HepG2 (cell line): ENCODE results near the gene DISP1. TPM values are rescaled to one million over a fixed set of nuclear protein-coding genes. Genes with fewer than 3 reads are reported as not detected.

Experiments used
- EEA1 ChIP-seq: sonication (generic); formaldehyde crosslinking; IDR thresholded peaks from 2 replicates; pipeline ENCODE4 v1.5.1; 2020; ENCODE audit warnings: mild to moderate bottlenecking, missing genetic modification reagents, borderline replicate concordance
- HIVEP1 ChIP-seq: sonication (generic); formaldehyde crosslinking; IDR thresholded peaks from 2 replicates; pipeline ENCODE4 v1.4.0; 2020; ENCODE audit warnings: mild to moderate bottlenecking, missing genetic modification reagents
- KLF6 ChIP-seq: IDR thresholded peaks from 2 replicates; pipeline ENCODE4 v1.8.0; 2016; ENCODE audit warnings: missing biosample characterization, missing genetic modification reagents
- MIXL1 ChIP-seq: IDR thresholded peaks from 2 replicates; pipeline ENCODE4 v1.6.1; 2016
- PAF1 ChIP-seq: IDR thresholded peaks from 2 replicates; pipeline ENCODE4 v1.6.1; 2016; ENCODE audit warnings: missing genetic modification reagents, missing compliant biosample characterization
- RARA ChIP-seq: IDR thresholded peaks from 2 replicates; pipeline ENCODE4 v1.6.1; 2016; ENCODE audit warnings: missing genetic modification reagents, missing compliant biosample characterization
- RNF219 ChIP-seq: sonication (generic); formaldehyde crosslinking; IDR thresholded peaks from 2 replicates; pipeline ENCODE4 v1.5.0; 2020; ENCODE audit warnings: mild to moderate bottlenecking, missing genetic modification reagents
- SAP130 ChIP-seq: IDR thresholded peaks from 2 replicates; pipeline ENCODE4 v1.6.1; 2016; ENCODE audit warnings: low read depth
- SETDB1 ChIP-seq: sonication (generic); formaldehyde crosslinking; IDR thresholded peaks from 2 replicates; pipeline ENCODE4 v1.5.1; 2020; ENCODE audit warnings: missing genetic modification reagents, mild to moderate bottlenecking, borderline replicate concordance
- SMC3 ChIP-seq: IDR thresholded peaks from 2 replicates; pipeline ENCODE4 v1.6.1; 2011; ENCODE audit warnings: low read length, improper control_type of control experiment
- ZFP1 ChIP-seq: IDR thresholded peaks from 2 replicates; pipeline ENCODE4 v1.6.1; 2016
- ZFY ChIP-seq: sonication (generic); formaldehyde crosslinking; IDR thresholded peaks from 2 replicates; pipeline ENCODE4 v1.4.0; 2020; ENCODE audit warnings: missing genetic modification reagents
- ZNF550 ChIP-seq: sonication (generic); formaldehyde crosslinking; IDR thresholded peaks from 2 replicates; pipeline ENCODE4 v1.4.0; 2020; ENCODE audit warnings: mild to moderate bottlenecking, missing genetic modification reagents, borderline replicate concordance
- ZNF567 ChIP-seq: sonication (generic); formaldehyde crosslinking; IDR thresholded peaks from 2 replicates; pipeline ENCODE4 v1.8.1; 2023; ENCODE audit warnings: mild to moderate bottlenecking, missing genetic modification reagents, borderline replicate concordance
- ZNF597 ChIP-seq: sonication (generic); formaldehyde crosslinking; IDR thresholded peaks from 2 replicates; pipeline ENCODE4 v1.5.0; 2020; ENCODE audit warnings: missing genetic modification reagents
- ZNF674 ChIP-seq: sonication (generic); formaldehyde crosslinking; IDR thresholded peaks from 2 replicates; pipeline ENCODE4 v1.5.0; 2020; ENCODE audit warnings: low read depth, mild to moderate bottlenecking, missing genetic modification reagents
- ZNF703 ChIP-seq: sonication (generic); formaldehyde crosslinking; IDR thresholded peaks from 2 replicates; pipeline ENCODE4 v1.5.1; 2020; ENCODE audit warnings: missing genetic modification reagents, mild to moderate bottlenecking, moderate library complexity, borderline replicate concordance
- ZNF761 ChIP-seq: sonication (generic); formaldehyde crosslinking; conservative IDR thresholded peaks from 2 replicates; pipeline ENCODE4 v1.4.0; 2020; ENCODE audit warnings: mild to moderate bottlenecking, missing genetic modification reagents
- ZNF816 ChIP-seq: sonication (generic); formaldehyde crosslinking; IDR thresholded peaks from 2 replicates; pipeline ENCODE4 v1.8.0; 2022; ENCODE audit warnings: missing genetic modification reagents, mild to moderate bottlenecking, borderline replicate concordance
- ZSCAN9 ChIP-seq: IDR thresholded peaks from 2 replicates; pipeline ENCODE4 v1.6.1; 2016; ENCODE audit warnings: borderline replicate concordance
- polyA plus RNA-seq, 8 experiments: library from polyadenylated mRNA; depleted of rRNA in 3 of 8; stranded (reverse) in 7 of 8; unstranded in 1 of 8; fragments of >200 nt; fragmentation: Illumina TruSeq in 4 of 8; extraction: Trizol in 4 of 8; gene quantifications; 2 replicates each; pipeline versions ENCODE4 v1.2.1 to v1.2.3, GENCODE V29; 2011 to 2016; ENCODE audit warnings: low read depth in 4 of 8, missing spikeins in 1 of 8, mixed read lengths in 1 of 8; ENCODE audit not compliant: insufficient read depth in 1 of 8
- total RNA-seq, 5 experiments: library from RNA; depleted of rRNA; stranded (reverse); fragments of >200 nt; fragmentation: Illumina TruSeq; extraction: Trizol; gene quantifications; 2 replicates each; pipeline ENCODE4 v1.2.3, GENCODE V29; 2016; ENCODE audit warnings: low read depth in 1 of 5
- TF ChIP-seq, protein P1 (sequence below), 2 experiments: IDR thresholded peaks; 2 replicates each; pipeline ENCODE4 v1.6.1; 2011 to 2012; ENCODE audit warnings: low read length in 2 of 2, borderline replicate concordance in 1 of 2, low read depth in 1 of 2, mild to moderate bottlenecking in 1 of 2, moderate library complexity in 1 of 2
- TF ChIP-seq, protein P2 (sequence below): sonication (generic); formaldehyde crosslinking; IDR thresholded peaks from 2 replicates; pipeline ENCODE4 v1.5.0; 2020; ENCODE audit warnings: missing genetic modification reagents

Gene DISP1
- total and polyA plus RNA-seq, 2 of the 13 experiments (the other 11 are each of a cell fraction or from before 2014, with no cell fraction given) = 1.9 to 2.0 TPM

DNA sequence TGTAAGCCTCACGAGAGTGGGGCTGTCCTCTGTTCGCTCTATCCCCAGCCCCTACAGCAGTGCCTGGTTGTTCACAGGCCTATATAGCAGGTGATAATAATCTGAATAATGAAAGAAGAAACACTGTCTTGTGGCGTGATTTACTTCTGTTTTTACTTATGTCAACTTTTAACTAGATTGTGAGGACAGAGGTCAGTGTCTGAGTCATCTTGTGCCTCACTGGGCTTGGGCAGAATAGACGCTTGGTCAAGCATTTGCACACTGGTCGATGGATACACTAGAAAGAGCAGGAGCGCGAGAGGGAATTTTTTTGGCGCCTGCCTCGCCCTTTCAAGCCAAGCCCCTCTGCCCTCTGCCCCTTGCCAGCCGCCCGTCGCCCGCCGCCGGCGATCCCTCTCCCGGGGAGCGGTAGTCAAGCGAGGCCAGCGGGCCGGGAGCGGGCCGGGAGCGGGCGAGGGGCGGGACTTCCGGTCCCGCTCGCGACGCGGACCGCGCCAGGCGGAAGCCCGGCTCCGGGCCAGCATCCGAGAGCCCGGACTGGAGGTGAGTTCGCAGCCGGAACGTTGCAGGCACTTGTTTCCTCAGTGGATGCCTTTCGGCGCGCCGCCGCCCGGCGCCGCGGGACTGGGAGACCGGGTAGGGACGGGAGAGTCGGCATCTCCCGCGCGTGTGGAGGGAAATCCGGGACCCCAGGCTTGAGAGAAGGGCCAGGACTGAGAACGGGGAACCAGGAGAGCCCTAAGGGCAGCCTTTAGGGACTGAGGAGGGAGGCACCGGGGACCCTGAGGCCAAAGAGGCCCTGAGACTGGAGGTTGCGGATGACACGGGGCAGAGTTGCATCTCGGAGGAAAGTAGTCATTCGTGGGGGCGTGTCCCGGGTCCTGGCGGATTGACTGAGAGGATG is at the start of gene DISP1 (continued):
- no peak for TF ChIP-seq ZNF816 (CRISPR knock-in tag)
- TF ChIP-seq EEA1 (CRISPR knock-in tag) = no peak
- no peak for TF ChIP-seq ZNF674 (CRISPR knock-in tag)
- TF ChIP-seq, protein P1, sequence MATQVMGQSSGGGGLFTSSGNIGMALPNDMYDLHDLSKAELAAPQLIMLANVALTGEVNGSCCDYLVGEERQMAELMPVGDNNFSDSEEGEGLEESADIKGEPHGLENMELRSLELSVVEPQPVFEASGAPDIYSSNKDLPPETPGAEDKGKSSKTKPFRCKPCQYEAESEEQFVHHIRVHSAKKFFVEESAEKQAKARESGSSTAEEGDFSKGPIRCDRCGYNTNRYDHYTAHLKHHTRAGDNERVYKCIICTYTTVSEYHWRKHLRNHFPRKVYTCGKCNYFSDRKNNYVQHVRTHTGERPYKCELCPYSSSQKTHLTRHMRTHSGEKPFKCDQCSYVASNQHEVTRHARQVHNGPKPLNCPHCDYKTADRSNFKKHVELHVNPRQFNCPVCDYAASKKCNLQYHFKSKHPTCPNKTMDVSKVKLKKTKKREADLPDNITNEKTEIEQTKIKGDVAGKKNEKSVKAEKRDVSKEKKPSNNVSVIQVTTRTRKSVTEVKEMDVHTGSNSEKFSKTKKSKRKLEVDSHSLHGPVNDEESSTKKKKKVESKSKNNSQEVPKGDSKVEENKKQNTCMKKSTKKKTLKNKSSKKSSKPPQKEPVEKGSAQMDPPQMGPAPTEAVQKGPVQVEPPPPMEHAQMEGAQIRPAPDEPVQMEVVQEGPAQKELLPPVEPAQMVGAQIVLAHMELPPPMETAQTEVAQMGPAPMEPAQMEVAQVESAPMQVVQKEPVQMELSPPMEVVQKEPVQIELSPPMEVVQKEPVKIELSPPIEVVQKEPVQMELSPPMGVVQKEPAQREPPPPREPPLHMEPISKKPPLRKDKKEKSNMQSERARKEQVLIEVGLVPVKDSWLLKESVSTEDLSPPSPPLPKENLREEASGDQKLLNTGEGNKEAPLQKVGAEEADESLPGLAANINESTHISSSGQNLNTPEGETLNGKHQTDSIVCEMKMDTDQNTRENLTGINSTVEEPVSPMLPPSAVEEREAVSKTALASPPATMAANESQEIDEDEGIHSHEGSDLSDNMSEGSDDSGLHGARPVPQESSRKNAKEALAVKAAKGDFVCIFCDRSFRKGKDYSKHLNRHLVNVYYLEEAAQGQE (IDR thresholded peaks at IDR 0.05; ENCODE audit: borderline replicate concordance in 1 of 2, low read depth in 1 of 2, low read length in 2 of 2) = no peak
- no peak for TF ChIP-seq RNF219 (CRISPR knock-in tag)
- TF ChIP-seq SMC3 = no peak
- no peak for TF ChIP-seq KLF6 (CRISPR knock-in tag)
- no peak for TF ChIP-seq MIXL1 (CRISPR knock-in tag)
- TF ChIP-seq ZFP1 (CRISPR knock-in tag) = no peak
- no peak for TF ChIP-seq ZNF703 (CRISPR knock-in tag)
- TF ChIP-seq SAP130 (CRISPR knock-in tag) = peak; percentile 68
- TF ChIP-seq, protein P2, sequence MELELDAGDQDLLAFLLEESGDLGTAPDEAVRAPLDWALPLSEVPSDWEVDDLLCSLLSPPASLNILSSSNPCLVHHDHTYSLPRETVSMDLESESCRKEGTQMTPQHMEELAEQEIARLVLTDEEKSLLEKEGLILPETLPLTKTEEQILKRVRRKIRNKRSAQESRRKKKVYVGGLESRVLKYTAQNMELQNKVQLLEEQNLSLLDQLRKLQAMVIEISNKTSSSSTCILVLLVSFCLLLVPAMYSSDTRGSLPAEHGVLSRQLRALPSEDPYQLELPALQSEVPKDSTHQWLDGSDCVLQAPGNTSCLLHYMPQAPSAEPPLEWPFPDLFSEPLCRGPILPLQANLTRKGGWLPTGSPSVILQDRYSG (CRISPR knock-in tag) = no peak
- 0 out of 2 replicates have a peak, but pooled peaks have one; percentile 23 for TF ChIP-seq HIVEP1 (CRISPR knock-in tag)
- TF ChIP-seq ZNF550 (CRISPR knock-in tag) = no peak
- TF ChIP-seq ZNF761 (CRISPR knock-in tag) = no peak
- peak; percentile 76 for TF ChIP-seq ZFY (CRISPR knock-in tag)
- no peak for TF ChIP-seq PAF1 (CRISPR knock-in tag)
- TF ChIP-seq RARA = no peak
- no peak for TF ChIP-seq ZNF567
- no peak for TF ChIP-seq SETDB1 (CRISPR knock-in tag)
- no peak for TF ChIP-seq ZNF597 (CRISPR knock-in tag)
- no peak for TF ChIP-seq ZSCAN9 (CRISPR knock-in tag)
